Tibial artery (tissue), 4 donors: ENCODE data around the gene CCM2L.

Source experiments
- DNase-seq, 2 donors: peaks; one replicate each; pipeline ENCODE4 v3.0.0-alpha.2; 2019
- H3K27ac ChIP-seq, 2 donors: fragments of 200-600 bp; sonication (generic) in 1 of 2; 1 replicate in 1 of 2; 2 replicates in 1 of 2; pipeline ENCODE4 v1.5.1; 2018 to 2019; ENCODE audit warnings: mild to moderate bottlenecking in 1 of 2
- H3K27me3 ChIP-seq, 2 donors: fragments of 200-600 bp; sonication (generic) in 1 of 2; one replicate each; pipeline versions ENCODE4 v1.5.1 to v1.6.0; 2016 to 2019
- H3K36me3 ChIP-seq, 3 donors: fragments of 200-600 bp; sonication (generic) in 2 of 3; one replicate each; pipeline ENCODE4 v1.5.1; 2016 to 2019; ENCODE audit warnings: mild to moderate bottlenecking in 2 of 3
- H3K4me1 ChIP-seq, 4 donors: fragments of 200-600 bp; sonication (generic) in 2 of 4; 1 replicate in 3 of 4; 2 replicates in 1 of 4; pipeline ENCODE4 v1.5.1; 2016 to 2019
- H3K4me3 ChIP-seq, 2 donors: fragments of 200-600 bp; sonication (generic) in 1 of 2; 1 replicate in 1 of 2; 2 replicates in 1 of 2; pipeline ENCODE4 v1.5.1; 2018 to 2019; ENCODE audit warnings: mild to moderate bottlenecking in 2 of 2
- H3K9me3 ChIP-seq, 3 donors: fragments of 200-600 bp; sonication (generic) in 1 of 3; one replicate each; pipeline ENCODE4 v1.5.1; 2016 to 2019
- intact Hi-C: fragments of 100-400 bp; cut with DNase I; formaldehyde crosslinking; loops from one replicate; pipeline ENCODE4 v1.15.0; 2023; ENCODE audit warnings: low total_unique reads
- TF ChIP-seq, protein P1 (sequence below), 2 experiments: fragments of 200-600 bp in 1 of 2; fragments of 450-650 bp in 1 of 2; IDR thresholded peaks; one replicate each; pipeline ENCODE4 v1.5.1; 2017 to 2019; ENCODE audit warnings: antibody characterized with exemption in 2 of 2, mild to moderate bottlenecking in 1 of 2, moderate library complexity in 1 of 2

CCM2L gene

DNA sequence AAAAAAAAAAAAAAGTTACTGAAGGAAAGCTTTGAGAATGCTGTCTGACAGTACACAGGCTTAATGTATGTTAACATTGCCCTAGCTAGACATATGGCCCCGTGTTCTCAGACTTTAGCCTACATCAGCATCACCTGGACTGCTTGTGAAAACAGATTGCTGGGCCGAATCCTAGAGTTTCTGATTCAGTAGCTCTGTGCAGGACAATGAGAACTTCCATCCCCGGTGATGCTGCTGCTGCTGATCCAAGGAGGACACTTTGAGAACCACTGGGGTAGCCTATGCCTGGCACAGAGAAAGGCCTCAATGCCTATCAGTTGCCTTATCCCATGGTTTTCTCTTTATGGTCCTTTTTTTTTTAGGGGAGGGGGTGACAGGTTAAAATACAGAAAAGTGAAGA is 43.4 kb downstream of the CCM2L start:
- Histone ChIP-seq H3K4me1 (peaks cover 0 to 19% (median 5%) of the 10 kb centered on the region in 4 donors), H3K9me3 (no peaks in the 10 kb centered on the region), H3K36me3 (no peaks in the 10 kb centered on the region), H3K4me3 (no peak overlapping the region), H3K27me3 (peaks cover 7 to 72% of the 10 kb centered on the region in 2 donors), H3K27ac (no peak overlapping the region)
- intact Hi-C loops = no loop called here
- DNase-seq = no peak
- TF ChIP-seq, protein P1, sequence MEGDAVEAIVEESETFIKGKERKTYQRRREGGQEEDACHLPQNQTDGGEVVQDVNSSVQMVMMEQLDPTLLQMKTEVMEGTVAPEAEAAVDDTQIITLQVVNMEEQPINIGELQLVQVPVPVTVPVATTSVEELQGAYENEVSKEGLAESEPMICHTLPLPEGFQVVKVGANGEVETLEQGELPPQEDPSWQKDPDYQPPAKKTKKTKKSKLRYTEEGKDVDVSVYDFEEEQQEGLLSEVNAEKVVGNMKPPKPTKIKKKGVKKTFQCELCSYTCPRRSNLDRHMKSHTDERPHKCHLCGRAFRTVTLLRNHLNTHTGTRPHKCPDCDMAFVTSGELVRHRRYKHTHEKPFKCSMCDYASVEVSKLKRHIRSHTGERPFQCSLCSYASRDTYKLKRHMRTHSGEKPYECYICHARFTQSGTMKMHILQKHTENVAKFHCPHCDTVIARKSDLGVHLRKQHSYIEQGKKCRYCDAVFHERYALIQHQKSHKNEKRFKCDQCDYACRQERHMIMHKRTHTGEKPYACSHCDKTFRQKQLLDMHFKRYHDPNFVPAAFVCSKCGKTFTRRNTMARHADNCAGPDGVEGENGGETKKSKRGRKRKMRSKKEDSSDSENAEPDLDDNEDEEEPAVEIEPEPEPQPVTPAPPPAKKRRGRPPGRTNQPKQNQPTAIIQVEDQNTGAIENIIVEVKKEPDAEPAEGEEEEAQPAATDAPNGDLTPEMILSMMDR (IDR thresholded peaks at IDR 0.05) = no peak

DNA sequence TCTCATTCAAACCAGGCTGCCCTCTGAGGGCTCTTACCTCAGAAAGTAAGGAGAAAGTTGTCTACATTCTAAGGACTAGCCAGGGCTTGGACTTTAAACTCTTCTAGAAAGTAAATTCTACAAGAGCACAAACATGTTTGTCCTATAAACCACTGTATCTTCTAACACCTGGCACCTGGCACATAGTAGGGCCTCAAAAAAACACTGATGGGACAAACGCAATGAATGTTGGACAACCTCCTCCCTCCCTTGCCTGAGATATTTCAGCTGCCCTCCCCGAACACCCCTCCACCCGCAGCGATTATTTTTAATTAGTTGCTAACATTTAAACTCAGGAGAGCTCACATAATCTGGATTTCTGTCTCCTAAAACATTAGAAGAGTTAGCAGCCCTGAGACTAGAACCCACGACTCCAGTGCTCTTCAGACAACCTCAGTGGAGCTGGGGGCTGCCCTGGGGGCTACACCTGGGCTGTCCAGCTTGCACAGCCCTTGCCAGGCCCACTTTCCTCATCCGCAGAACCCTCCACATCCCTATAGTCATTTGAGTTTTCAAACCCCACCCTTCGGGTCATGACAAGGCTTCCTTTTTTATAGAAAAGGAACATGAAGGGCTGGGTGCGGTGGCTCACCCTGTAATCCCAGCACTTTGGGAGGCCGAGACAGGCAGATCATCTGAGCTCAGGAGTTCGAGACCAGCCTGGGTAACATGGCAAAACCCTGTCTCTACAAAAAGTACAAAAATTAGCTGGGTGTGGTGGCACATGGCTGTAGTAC is 46.7 kb downstream of the CCM2L start:
- TF ChIP-seq, protein P1 (IDR thresholded peaks at IDR 0.05) = no peak
- H3K4me3 ChIP-seq = no peak overlapping the region
- no peak overlapping the region for H3K27ac ChIP-seq
- H3K36me3 ChIP-seq = no peaks in the 10 kb centered on the region
- DNase-seq = no peak
- peaks cover 7 to 63% of the 10 kb centered on the region in 2 donors for H3K27me3 ChIP-seq
- intact Hi-C loops = no loop called here
- H3K4me1 ChIP-seq = peaks cover 0 to 12% (median 5%) of the 10 kb centered on the region in 4 donors
- H3K9me3 ChIP-seq = no peaks in the 10 kb centered on the region

DNA sequence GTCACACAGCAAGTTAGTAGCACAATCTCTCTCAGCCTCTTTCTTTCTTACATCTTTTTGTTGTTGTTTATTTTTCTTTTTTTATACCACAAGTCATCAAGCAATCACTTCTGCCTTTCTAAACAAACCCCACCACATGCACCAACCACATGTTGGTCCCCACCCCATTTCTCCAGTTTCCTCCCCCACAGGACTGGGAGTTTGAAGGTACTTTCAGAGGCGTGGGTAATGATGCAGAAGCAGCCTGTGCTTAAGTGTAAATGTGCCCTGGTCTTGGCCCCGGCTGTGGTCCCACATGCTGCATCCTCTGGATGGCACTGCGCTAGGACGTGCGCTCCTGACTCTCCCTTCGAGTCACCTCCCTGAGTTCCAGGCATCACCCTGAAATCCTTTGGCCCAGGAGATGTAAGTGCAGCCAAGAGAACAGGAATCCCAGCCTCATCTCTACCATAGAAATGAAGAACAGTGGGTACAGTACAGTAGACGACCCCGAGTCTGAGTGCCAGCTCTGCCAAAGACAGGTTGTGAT is 47.5 kb downstream of the CCM2L start:
- TF ChIP-seq, protein P1 (IDR thresholded peaks at IDR 0.05) = no peak
- intact Hi-C loops = no loop called here
- no peak overlapping the region for H3K4me3 ChIP-seq
- peaks cover 5 to 54% of the 10 kb centered on the region in 2 donors for H3K27me3 ChIP-seq
- no peaks in the 10 kb centered on the region for H3K9me3 ChIP-seq
- H3K27ac ChIP-seq = no peak overlapping the region
- peaks cover 0 to 3% (median 1%) of the 10 kb centered on the region in 4 donors for H3K4me1 ChIP-seq
- H3K36me3 ChIP-seq = no peaks in the 10 kb centered on the region
- DNase-seq = no peak

DNA sequence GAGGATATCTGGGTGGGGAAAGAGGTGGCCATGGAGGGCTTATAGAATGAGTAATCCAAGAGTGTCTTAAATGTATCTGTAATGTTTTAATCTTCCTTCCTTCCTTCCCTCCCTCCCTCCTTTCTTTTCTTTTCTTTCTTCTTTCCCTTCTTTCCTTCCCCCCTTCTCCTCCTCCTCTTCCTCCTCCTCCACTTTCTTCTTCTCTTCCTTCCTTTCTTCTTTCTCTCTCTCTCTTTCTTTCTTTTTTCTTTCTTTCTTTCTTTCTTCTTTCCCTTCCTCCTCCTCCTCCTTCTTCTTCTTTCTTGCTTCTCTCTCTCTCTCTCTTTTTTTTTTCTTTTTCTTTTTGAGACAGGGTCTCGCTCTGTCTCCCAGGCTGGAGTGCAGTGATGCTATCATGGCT is 49.0 kb downstream of the CCM2L start:
- intact Hi-C loops = no loop called here
- H3K4me1 ChIP-seq = no peaks in the 10 kb centered on the region

DNA sequence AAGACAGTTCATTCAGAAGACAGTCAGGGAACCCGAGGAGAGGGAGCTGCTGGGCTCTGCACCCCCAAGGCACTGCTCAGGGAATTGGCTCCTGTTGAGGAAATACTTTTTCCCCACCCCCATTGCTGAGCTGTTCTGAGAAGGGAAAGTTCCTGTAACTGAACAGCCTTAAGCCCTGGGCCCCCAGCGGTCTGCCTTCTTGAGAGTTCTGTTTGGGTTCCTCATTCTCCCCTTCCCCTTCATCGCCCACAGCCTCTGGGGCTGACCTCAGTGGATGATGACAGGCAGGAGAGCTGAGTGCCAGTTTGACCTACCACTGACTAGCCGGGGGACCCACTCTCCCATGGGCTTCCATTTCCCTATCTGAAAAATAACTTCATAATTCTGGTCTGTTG is 52.5 kb downstream of the CCM2L start:
- Histone ChIP-seq H3K27me3 (peaks cover 0 to 27% of the 10 kb centered on the region in 2 donors), H3K4me1 (no peaks in the 10 kb centered on the region), H3K27ac (no peak overlapping the region), H3K36me3 (no peaks in the 10 kb centered on the region), H3K9me3 (no peaks in the 10 kb centered on the region), H3K4me3 (no peak overlapping the region)
- intact Hi-C loops = no loop called here
- TF ChIP-seq, protein P1 (IDR thresholded peaks at IDR 0.05) = no peak
- DNase-seq = peak; percentile 72 to 78

More for the DNA sequence above, 49.0 kb downstream of the CCM2L start:
- Histone ChIP-seq H3K9me3 (no peaks in the 10 kb centered on the region), H3K27ac (no peak overlapping the region), H3K27me3 (peaks cover 0 to 46% of the 10 kb centered on the region in 2 donors), H3K36me3 (no peaks in the 10 kb centered on the region), H3K4me3 (no peak overlapping the region)
- TF ChIP-seq, protein P1 (IDR thresholded peaks at IDR 0.05) = no peak
- DNase-seq = no peak
